Right cardiac atrium (tissue), 5 donors: ENCODE results near the gene CFAP99. TPM values are rescaled to one million over a fixed set of nuclear protein-coding genes. Genes with fewer than 3 reads are reported as not detected.
A peak's percentile ranks its signal among the peaks of the same experiment; 100 is the strongest.

Source experiments
- ATAC-seq, 2 donors: fragments of 200-7000 bp; cut with Tn5 transposase; one replicate each; pipeline versions ENCODE4 v1.8.0 to v1.9.1; 2020; ENCODE audit warnings: moderate library complexity in 2 of 2, mild to moderate bottlenecking in 1 of 2
- DNase-seq, 3 donors: peaks; one replicate each; pipeline ENCODE4 v3.0.0-alpha.2; 2020
- H3K27ac ChIP-seq: one replicate; pipeline ENCODE4 v1.5.1; 2013; ENCODE audit warnings: mild to moderate bottlenecking, low read length, control low read depth, moderate library complexity
- H3K27me3 ChIP-seq: one replicate; pipeline ENCODE4 v1.6.1; 2013; ENCODE audit not compliant: control insufficient read depth, insufficient read depth
- H3K4me1 ChIP-seq: one replicate; pipeline ENCODE4 v1.6.1; 2013; ENCODE audit warnings: low read length; ENCODE audit not compliant: control insufficient read depth, insufficient read depth
- H3K4me3 ChIP-seq: one replicate; pipeline ENCODE4 v1.5.1; 2013; ENCODE audit warnings: low read length, control low read depth
- H3K9me3 ChIP-seq: one replicate; pipeline ENCODE4 v1.6.1; 2013; ENCODE audit warnings: low read length; ENCODE audit not compliant: control insufficient read depth
- WGBS: extraction: QIAGEN DNeasy Blood & Tissue Kit; methylation state at CpG from one replicate; pipeline ENCODE4 v1.1.7; 2013; 5-methylcytosine and 5-hydroxymethylcytosine counted together
- intact Hi-C, 4 donors: fragments of 100-400 bp; cut with DNase I; formaldehyde crosslinking; loops; one replicate each; pipeline versions ENCODE4 v1.11.0 to v1.14.0; 2022 to 2023
- polyA plus RNA-seq: library from polyadenylated mRNA; stranded (reverse); fragments of 200-250 nt; gene quantifications from one replicate; pipeline ENCODE4 v1.2.3, GENCODE V29; 2013
- total RNA-seq, 4 donors: library from RNA; stranded (reverse); fragmentation: NEBNext Ultra II Directional; extraction: Animal tissue kit (Norgen Biotek cat#: 25700); gene quantifications; one replicate each; pipeline ENCODE4 v1.2.1, GENCODE V29; 2021
- donor health status: healthy with polysubstance abuse.
- donor health status: DM: no; HTN: yes; CAD: no.
- donor health status: DM: no; HTN: no; CAD: no.
- donor health status: DM: no; HTN: yes; CAD: no; lungs with severe emphysema.
- donor health status: DM: yes; HTN: yes; CAD: no.

CFAP99 gene
- total and polyA plus RNA-seq, 5 donors = not detected

- no peak overlapping the region for H3K4me3 ChIP-seq
- no peaks in the 10 kb centered on the region for H3K9me3 ChIP-seq
- intact Hi-C loops = no loop called here
- no peaks in the 10 kb centered on the region for H3K27me3 ChIP-seq
- 85% methylated on average over 7 of the region's 7 CpGs for whole genome bisulfite sequencing
- no peak overlapping the region for H3K27ac ChIP-seq
- DNase-seq (no peak), ATAC-seq (peak; percentile 12 to 24)
- no peaks in the 10 kb centered on the region for H3K4me1 ChIP-seq
Measured at GRCh38 chr4:2501034-2501594, 82.4 kb downstream of the CFAP99 start.

DNA sequence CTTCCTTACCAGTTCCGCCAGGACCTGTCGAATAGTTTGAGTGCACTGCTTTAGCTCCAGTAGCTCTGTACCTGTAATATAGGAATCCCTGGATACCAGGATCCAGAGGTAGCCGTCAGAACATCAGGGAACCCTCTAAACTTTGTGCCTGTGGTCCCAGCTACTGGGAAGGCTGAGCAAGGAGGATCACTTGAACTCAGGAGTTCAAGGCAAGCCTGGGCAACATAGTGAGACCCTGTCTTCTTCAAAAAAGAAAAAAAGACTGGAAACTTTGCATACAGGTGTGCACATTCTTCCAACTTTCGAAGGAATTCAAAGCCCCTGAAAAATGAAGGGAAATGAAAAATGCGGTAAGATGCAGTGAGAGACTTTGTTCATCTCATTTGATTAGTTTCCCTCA, 85.1 kb downstream of the CFAP99 start:
- H3K27ac ChIP-seq = no peak overlapping the region
- H3K4me1 ChIP-seq = no peaks in the 10 kb centered on the region
- DNase-seq (no peak), ATAC-seq (no peak)
- no peak overlapping the region for H3K4me3 ChIP-seq
- no peaks in the 10 kb centered on the region for H3K27me3 ChIP-seq
- H3K9me3 ChIP-seq = no peaks in the 10 kb centered on the region
- 97% methylated on average over 5 of the region's 5 CpGs for WGBS
- intact Hi-C loops = no loop called here

- Histone ChIP-seq H3K9me3 (no peaks in the 10 kb centered on the region), H3K4me1 (no peaks in the 10 kb centered on the region), H3K4me3 (no peak overlapping the region), H3K27ac (no peak overlapping the region), H3K27me3 (no peaks in the 10 kb centered on the region)
- intact Hi-C loops = no loop called here
- WGBS = 88% methylated on average over 4 of the region's 4 CpGs
- DNase-seq = no peak
- no peak for ATAC-seq
Measured at GRCh38 chr4:2507259-2507658, 88.5 kb downstream of the CFAP99 start.

GRCh38 chr4:2507855-2508254, 89.1 kb downstream of the CFAP99 start:
- no peak for ATAC-seq
- Histone ChIP-seq H3K4me1 (no peaks in the 10 kb centered on the region), H3K9me3 (no peaks in the 10 kb centered on the region), H3K27ac (no peak overlapping the region), H3K4me3 (no peak overlapping the region), H3K27me3 (no peaks in the 10 kb centered on the region)
- WGBS = 91% methylated on average over 7 of the region's 7 CpGs
- no peak for DNase-seq
- intact Hi-C loops = no loop called here

GRCh38 chr4:2510351-2511259, 91.8 kb downstream of the CFAP99 start:
- no peak overlapping the region for H3K27ac ChIP-seq
- no peak overlapping the region for H3K4me3 ChIP-seq
- DNase-seq (no peak), ATAC-seq (no peak)
- H3K9me3 ChIP-seq = no peaks in the 10 kb centered on the region
- no peaks in the 10 kb centered on the region for H3K4me1 ChIP-seq
- WGBS = 83% methylated on average over 13 of the region's 13 CpGs
- no peaks in the 10 kb centered on the region for H3K27me3 ChIP-seq
- intact Hi-C loops = no loop called here

GRCh38 chr4:2511645-2512131, 92.9 kb downstream of the CFAP99 start:
- DNase-seq = no peak
- 72% methylated on average over 9 of the region's 9 CpGs for WGBS
- ATAC-seq = no peak
- Histone ChIP-seq H3K27me3 (no peaks in the 10 kb centered on the region), H3K4me3 (no peak overlapping the region), H3K9me3 (no peaks in the 10 kb centered on the region), H3K4me1 (peaks cover 8% of the 10 kb centered on the region), H3K27ac (no peak overlapping the region)
- intact Hi-C loops = no loop called here

Other genes with a start within 250 kb of the CFAP99 start
- 1 to 10 TPM; 6.1 to 8.9 (median 7.4) TPM for gene HAUS3, start 176.8 kb upstream of the CFAP99 start, total RNA-seq
- 4.3 TPM for gene HAUS3, start 176.8 kb upstream of the CFAP99 start, polyA plus RNA-seq
- gene POLN, start 176.8 kb upstream of the CFAP99 start, total RNA-seq = 1 to 10 TPM; 3.5 to 5.9 (median 4.6) TPM
- gene POLN, start 176.8 kb upstream of the CFAP99 start, polyA plus RNA-seq = 1.5 TPM
- 10 to 100 TPM; 27.2 to 35.8 (median 31.6) TPM for gene MXD4, start 156.8 kb upstream of the CFAP99 start, total RNA-seq
- gene MXD4, start 156.8 kb upstream of the CFAP99 start, polyA plus RNA-seq = 43.1 TPM
- 1 to 10 TPM; 4.4 to 5.9 (median 5.5) TPM for gene ZFYVE28, start 310 bp upstream of the CFAP99 start, total RNA-seq
- gene ZFYVE28, start 310 bp upstream of the CFAP99 start, polyA plus RNA-seq = 3.5 TPM
- gene RNF4, start 50.2 kb downstream of the CFAP99 start, total RNA-seq = 10 to 100 TPM; 28.2 to 35.7 (median 32.1) TPM
- 16.3 TPM for gene RNF4, start 50.2 kb downstream of the CFAP99 start, polyA plus RNA-seq
- gene FAM193A, start 117.7 kb downstream of the CFAP99 start, total RNA-seq = 10 to 100 TPM; 16.9 to 19.2 (median 17.8) TPM
- gene FAM193A, start 117.7 kb downstream of the CFAP99 start, polyA plus RNA-seq = 9.7 TPM